Spinal cord (tissue), 10 donors: Measurements from ENCODE around the gene NDST1. TPM values are rescaled to one million over a fixed set of nuclear protein-coding genes. Genes with fewer than 3 reads are reported as not detected.
"Not testable (repeated sequence)": the region's sequence is repeated elsewhere in the genome, so short reads cannot be mapped to it uniquely, and the experiment has no call there.

Experiments used
- DNase-seq, 6 donors: peaks; one replicate each; pipeline versions ENCODE4 v3.0.0 to v3.0.0-alpha.2; 2013 to 2015; ENCODE audit warnings: low spot score in 6 of 6, low read depth in 4 of 6
- H3K27ac ChIP-seq: one replicate; pipeline ENCODE4 v1.5.1; 2013; ENCODE audit warnings: low read depth, low read length, control low read depth
- H3K27me3 ChIP-seq: one replicate; pipeline ENCODE4 v1.6.1; 2013; ENCODE audit warnings: low read length; ENCODE audit not compliant: control insufficient read depth, insufficient read depth
- H3K36me3 ChIP-seq: one replicate; pipeline ENCODE4 v1.6.1; 2013; ENCODE audit warnings: low read length; ENCODE audit not compliant: control insufficient read depth, insufficient read depth
- H3K4me1 ChIP-seq: one replicate; pipeline ENCODE4 v1.6.1; 2013; ENCODE audit warnings: low read length; ENCODE audit not compliant: control insufficient read depth, insufficient read depth
- H3K4me3 ChIP-seq: one replicate; pipeline ENCODE4 v1.5.1; 2013; ENCODE audit warnings: low read depth, low read length, control low read depth
- H3K9me3 ChIP-seq: one replicate; pipeline ENCODE4 v1.6.1; 2013; ENCODE audit warnings: low read length; ENCODE audit not compliant: control insufficient read depth, insufficient read depth
- WGBS: methylation state at CpG from one replicate; pipeline ENCODE4 v1.1.5; 2013; ENCODE audit warnings: missing lambda C conversion rate; ENCODE audit not compliant: insufficient coverage; 5-methylcytosine and 5-hydroxymethylcytosine counted together
- polyA plus RNA-seq, 2 donors: library from polyadenylated mRNA; unstranded; fragments of 120-200 nt; gene quantifications; one replicate each; pipeline ENCODE4 v1.2.1, GENCODE V29; 2013; ENCODE audit not compliant: insufficient read length in 2 of 2
- total RNA-seq, 2 donors: library from RNA; depleted of rRNA in 1 of 2; stranded (reverse); fragments of 120-200 nt in 1 of 2; fragments of >200 nt in 1 of 2; gene quantifications; one replicate each; pipeline versions ENCODE4 v1.2.3 to v1.2.4, GENCODE V29; 2013 to 2014
- donor health status: healthy.

NDST1 gene
- total and polyA plus RNA-seq, 4 donors, result 32.8 to 81.1 (median 59.1) TPM

DNA sequence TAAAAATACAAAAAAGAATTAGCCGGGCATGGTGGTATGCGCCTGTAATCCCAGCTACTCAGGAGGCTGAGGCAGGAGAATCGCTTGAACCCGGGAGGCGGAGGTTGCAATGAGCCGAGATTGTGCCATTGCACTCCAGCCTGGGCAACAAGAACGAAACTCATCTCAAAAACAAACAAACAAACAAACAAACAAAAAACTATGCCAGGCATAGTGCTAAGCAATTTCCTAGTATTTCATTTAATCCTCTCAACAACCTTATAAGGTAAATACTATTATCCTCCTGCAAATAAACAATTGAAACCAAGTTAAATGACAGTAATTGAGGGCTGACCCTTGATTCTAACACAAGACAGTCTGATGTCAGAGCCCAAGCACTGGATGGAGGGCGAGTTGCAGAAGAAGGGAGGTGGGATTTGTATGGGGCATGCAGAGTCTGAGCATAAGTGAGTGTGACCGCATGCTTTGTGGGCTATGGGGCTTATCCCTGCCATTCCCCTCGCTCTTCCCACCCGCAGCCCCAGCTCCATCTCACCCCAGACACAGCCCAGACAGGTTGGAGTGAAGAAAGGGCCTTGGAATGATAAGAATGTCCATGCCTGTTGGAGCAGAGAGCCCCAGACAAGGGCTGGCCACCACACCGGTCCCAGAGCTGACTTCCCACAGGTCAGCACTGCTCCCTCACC, 34.1 kb upstream of the NDST1 start:
- Histone ChIP-seq H3K27me3 (no peaks in the 10 kb centered on the region), H3K4me1 (no peaks in the 10 kb centered on the region), H3K36me3 (no peaks in the 10 kb centered on the region), H3K9me3 (no peaks in the 10 kb centered on the region), H3K4me3 (no peak overlapping the region), H3K27ac (no peak overlapping the region)
- DNase-seq, result no peak
- WGBS, result 72% methylated on average over 4 of the region's 12 CpGs

DNA sequence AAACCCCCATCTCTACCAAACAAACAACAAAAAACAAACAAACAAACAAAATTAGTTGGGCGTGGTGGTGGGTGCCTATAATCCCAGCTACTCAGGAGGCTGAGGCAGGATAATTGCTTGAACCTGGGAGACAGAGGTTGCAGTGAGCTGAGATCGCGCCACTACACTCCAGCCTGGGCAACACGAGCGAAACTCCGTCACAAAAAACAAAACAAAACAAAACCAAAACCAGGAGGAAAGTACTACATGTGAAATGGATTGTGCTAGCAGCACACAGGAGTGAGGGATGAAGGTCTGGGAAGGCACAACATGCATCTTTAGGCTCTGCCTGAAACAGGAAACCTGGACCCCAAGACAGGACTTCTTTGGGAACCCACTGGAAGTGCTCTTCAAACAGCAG, 31.4 kb upstream of the NDST1 start:
- H3K4me1 ChIP-seq, DNase-seq, H3K27me3 ChIP-seq, H3K9me3 ChIP-seq, H3K27ac ChIP-seq, H3K4me3 ChIP-seq, H3K36me3 ChIP-seq: not testable (repeated sequence)
- no CpG with 5 or more reads among the region's 6 CpGs for WGBS

DNA sequence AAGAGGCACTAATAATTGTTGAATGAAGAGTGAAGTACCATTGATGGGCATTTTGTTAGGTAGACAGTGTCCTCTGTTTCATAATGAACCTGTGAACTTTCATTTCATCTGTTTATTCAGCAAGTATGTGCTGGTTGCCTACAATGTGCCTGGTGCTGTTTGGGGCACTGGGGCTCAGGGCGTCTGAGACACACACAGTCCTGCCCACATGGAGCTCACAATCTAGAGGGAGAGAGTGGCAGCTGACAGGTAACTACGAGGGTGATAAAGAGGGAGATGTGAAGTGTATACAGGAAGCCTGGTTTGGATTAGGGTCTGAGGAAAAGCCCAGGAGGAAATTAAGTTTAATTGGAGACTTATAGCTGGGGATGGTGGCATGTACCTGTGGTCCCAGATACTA, 28.5 kb upstream of the NDST1 start:
- DNase-seq, result no peak
- H3K27me3 ChIP-seq, result no peaks in the 10 kb centered on the region
- H3K27ac ChIP-seq, result no peak overlapping the region
- H3K36me3 ChIP-seq, result no peaks in the 10 kb centered on the region
- H3K4me1 ChIP-seq, result no peaks in the 10 kb centered on the region
- WGBS, result 89% methylated on average over 2 of the region's 2 CpGs
- no peak overlapping the region for H3K4me3 ChIP-seq
- H3K9me3 ChIP-seq, result no peaks in the 10 kb centered on the region

GRCh38 chr5:150481708-150481965, 26.3 kb upstream of the NDST1 start:
- no peaks in the 10 kb centered on the region for H3K36me3 ChIP-seq
- H3K4me1 ChIP-seq, result peaks cover 11% of the 10 kb centered on the region
- no peak overlapping the region for H3K27ac ChIP-seq
- no peak overlapping the region for H3K4me3 ChIP-seq
- no peaks in the 10 kb centered on the region for H3K27me3 ChIP-seq
- no peaks in the 10 kb centered on the region for H3K9me3 ChIP-seq
- no peak for DNase-seq
- WGBS, result 77% methylated on average over 5 of the region's 6 CpGs

- no peaks in the 10 kb centered on the region for H3K36me3 ChIP-seq
- 78% methylated on average over 5 of the region's 6 CpGs for WGBS
- H3K4me1 ChIP-seq, result peaks cover 15% of the 10 kb centered on the region
- no peaks in the 10 kb centered on the region for H3K27me3 ChIP-seq
- no peak for DNase-seq
- no peak overlapping the region for H3K27ac ChIP-seq
- H3K4me3 ChIP-seq, result no peak overlapping the region
- H3K9me3 ChIP-seq, result no peaks in the 10 kb centered on the region
These were observed 25.9 kb upstream of the NDST1 start for GRCh38 chr5:150481972-150482406.

DNA sequence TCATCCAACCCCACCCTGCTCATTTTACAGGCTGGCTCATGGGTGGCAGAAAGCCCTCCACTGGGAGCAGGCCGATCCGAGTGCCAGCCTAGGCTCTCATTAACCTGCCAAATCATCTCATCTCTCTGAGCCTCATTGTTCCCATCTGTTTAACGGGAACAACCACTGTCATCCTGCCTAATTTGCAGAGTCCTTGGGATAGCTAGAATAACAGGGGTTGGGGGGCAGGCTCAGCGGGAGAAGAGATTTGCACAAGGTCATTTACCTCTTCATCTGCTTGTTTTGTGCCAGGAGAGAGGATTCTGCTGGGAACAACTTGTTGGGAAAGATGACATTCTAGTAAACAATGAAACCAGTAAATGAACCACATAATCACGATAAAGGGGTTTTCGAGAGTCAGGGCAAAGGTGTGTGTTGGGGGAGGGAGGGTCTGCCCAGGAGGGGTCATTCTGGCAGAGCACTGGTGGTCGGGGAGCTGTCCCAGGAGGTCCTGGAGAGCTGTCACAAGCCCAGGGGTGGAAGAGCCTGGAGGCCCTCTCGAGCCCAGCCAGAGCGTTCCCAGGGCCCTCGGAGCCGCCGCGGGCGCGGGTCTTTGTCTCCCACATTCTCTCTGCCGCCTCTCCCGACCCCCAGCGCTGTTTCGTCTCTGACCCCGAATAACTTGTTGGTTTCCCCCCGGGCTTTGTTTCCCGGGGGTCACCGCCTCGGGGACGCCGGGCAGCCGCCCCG, 22.8 kb upstream of the NDST1 start:
- Histone ChIP-seq H3K4me3 (peak overlapping the region; percentile 77), H3K27ac (peak overlapping the region; percentile 82), H3K4me1 (peaks cover 46% of the 10 kb centered on the region), H3K36me3 (peaks cover 6% of the 10 kb centered on the region), H3K27me3 (no peaks in the 10 kb centered on the region), H3K9me3 (no peaks in the 10 kb centered on the region)
- 4% methylated on average over 23 of the region's 28 CpGs for WGBS
- peak in 1 of 6 donors; percentile 22 for DNase-seq

- WGBS, result under 1% methylated on average over 88 of the region's 90 CpGs
- peaks cover 53% of the 10 kb centered on the region for H3K4me1 ChIP-seq
- DNase-seq, result peak in 3 of 6 donors; percentile 46 to 88 (median 87)
- peak overlapping the region; percentile 77 for H3K4me3 ChIP-seq
- H3K36me3 ChIP-seq, result peaks cover 11% of the 10 kb centered on the region
- no peaks in the 10 kb centered on the region for H3K9me3 ChIP-seq
- peak overlapping the region; percentile 88 for H3K27ac ChIP-seq
- H3K27me3 ChIP-seq, result no peaks in the 10 kb centered on the region
These were observed 22.1 kb upstream of the NDST1 start for GRCh38 chr5:150485693-150486401.

GRCh38 chr5:150486402-150487198, 21.3 kb upstream of the NDST1 start:
- peak in 3 of 6 donors; percentile 47 to 89 (median 75) for DNase-seq
- H3K4me1 ChIP-seq, result peaks cover 58% of the 10 kb centered on the region

More at GRCh38 chr5:150486402-150487198, 21.3 kb upstream of the NDST1 start:
- WGBS, result under 1% methylated on average over 39 of the region's 60 CpGs
- Histone ChIP-seq H3K36me3 (peaks cover 17% of the 10 kb centered on the region), H3K4me3 (peak overlapping the region; percentile 77), H3K9me3 (no peaks in the 10 kb centered on the region), H3K27me3 (no peaks in the 10 kb centered on the region), H3K27ac (peak overlapping the region; percentile 92)
